Suprapubic skin (tissue), 4 donors: ENCODE results near the gene LPP. TPM values are rescaled to one million over a fixed set of nuclear protein-coding genes. Genes with fewer than 3 reads are reported as not detected.

Experiments used
- DNase-seq, 2 donors: peaks; one replicate each; pipeline ENCODE4 v3.0.0-alpha.2; 2019; ENCODE audit warnings: low spot score in 2 of 2
- H3K27ac ChIP-seq: fragments of 200-600 bp; sonication (generic); one replicate; pipeline ENCODE4 v1.5.1; 2019
- H3K27me3 ChIP-seq: fragments of 200-600 bp; sonication (generic); one replicate; pipeline ENCODE4 v1.5.1; 2019
- H3K36me3 ChIP-seq: fragments of 200-600 bp; sonication (generic); one replicate; pipeline ENCODE4 v1.5.1; 2019
- H3K4me1 ChIP-seq: fragments of 200-600 bp; sonication (generic); one replicate; pipeline ENCODE4 v1.5.1; 2019
- H3K4me3 ChIP-seq: fragments of 200-600 bp; sonication (generic); one replicate; pipeline ENCODE4 v1.5.1; 2019; ENCODE audit warnings: mild to moderate bottlenecking
- H3K9me3 ChIP-seq: fragments of 200-600 bp; sonication (generic); one replicate; pipeline ENCODE4 v1.5.1; 2019
- EP300 ChIP-seq: sonication (generic); formaldehyde crosslinking; IDR thresholded peaks from one replicate; pipeline ENCODE4 v1.6.1; 2017; ENCODE audit warnings: antibody characterized with exemption
- POLR2A ChIP-seq, 2 donors: fragments of 450-650 bp; IDR thresholded peaks; one replicate each; pipeline ENCODE4 v1.6.1; 2017; ENCODE audit warnings: antibody characterized with exemption in 2 of 2, mild to moderate bottlenecking in 2 of 2, moderate library complexity in 2 of 2
- POLR2AphosphoS5 ChIP-seq, 3 donors: sonication (generic); formaldehyde crosslinking; IDR thresholded peaks; one replicate each; pipeline ENCODE4 v1.6.1; 2017; ENCODE audit warnings: antibody characterized with exemption in 3 of 3
- WGBS: methylation state at CpG from one replicate; pipeline ENCODE4 v1.1.5; 2018; 5-methylcytosine and 5-hydroxymethylcytosine counted together
- total RNA-seq, 4 donors: library from RNA; depleted of rRNA; stranded (reverse); fragments of >200 nt; gene quantifications; one replicate each; pipeline ENCODE4 v1.1.0, GENCODE V29; 2016
- TF ChIP-seq, protein P1 (sequence below), 2 donors: fragments of 200-600 bp in 1 of 2; fragments of 450-650 bp in 1 of 2; sonication (generic) in 1 of 2; IDR thresholded peaks; one replicate each; pipeline ENCODE4 v1.5.1; 2016 to 2019; ENCODE audit warnings: antibody characterized with exemption in 2 of 2, mild to moderate bottlenecking in 1 of 2, moderate library complexity in 1 of 2

Gene LPP
- total RNA-seq, 4 donors from 2014 or later, result 56.8 to 127 (median 84.2) TPM

DNA sequence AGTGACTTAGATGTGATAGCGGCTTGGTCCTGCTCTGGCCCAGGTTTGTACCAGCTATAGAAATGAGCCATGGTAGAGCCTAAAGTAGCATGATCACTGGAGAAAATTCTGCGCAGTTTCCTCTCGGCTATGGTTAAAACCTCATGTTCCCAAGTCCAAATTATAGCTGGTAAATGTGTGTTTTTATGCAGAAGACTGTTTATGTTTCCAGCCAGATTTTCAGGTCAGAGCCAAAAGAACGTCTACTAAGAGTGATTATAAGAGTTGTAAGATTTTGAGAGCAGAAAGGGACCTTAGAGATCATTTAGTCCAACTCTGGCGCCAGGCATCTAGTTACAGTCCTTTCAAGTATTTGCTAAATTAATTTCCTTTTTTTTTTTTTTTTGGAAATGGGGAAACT is 333.7 kb downstream of the LPP start:
- TF ChIP-seq POLR2A (IDR thresholded peaks at IDR 0.05) (no peak), POLR2AphosphoS5 (IDR thresholded peaks at IDR 0.05) (no peak), EP300 (no peak)
- TF ChIP-seq, protein P1, sequence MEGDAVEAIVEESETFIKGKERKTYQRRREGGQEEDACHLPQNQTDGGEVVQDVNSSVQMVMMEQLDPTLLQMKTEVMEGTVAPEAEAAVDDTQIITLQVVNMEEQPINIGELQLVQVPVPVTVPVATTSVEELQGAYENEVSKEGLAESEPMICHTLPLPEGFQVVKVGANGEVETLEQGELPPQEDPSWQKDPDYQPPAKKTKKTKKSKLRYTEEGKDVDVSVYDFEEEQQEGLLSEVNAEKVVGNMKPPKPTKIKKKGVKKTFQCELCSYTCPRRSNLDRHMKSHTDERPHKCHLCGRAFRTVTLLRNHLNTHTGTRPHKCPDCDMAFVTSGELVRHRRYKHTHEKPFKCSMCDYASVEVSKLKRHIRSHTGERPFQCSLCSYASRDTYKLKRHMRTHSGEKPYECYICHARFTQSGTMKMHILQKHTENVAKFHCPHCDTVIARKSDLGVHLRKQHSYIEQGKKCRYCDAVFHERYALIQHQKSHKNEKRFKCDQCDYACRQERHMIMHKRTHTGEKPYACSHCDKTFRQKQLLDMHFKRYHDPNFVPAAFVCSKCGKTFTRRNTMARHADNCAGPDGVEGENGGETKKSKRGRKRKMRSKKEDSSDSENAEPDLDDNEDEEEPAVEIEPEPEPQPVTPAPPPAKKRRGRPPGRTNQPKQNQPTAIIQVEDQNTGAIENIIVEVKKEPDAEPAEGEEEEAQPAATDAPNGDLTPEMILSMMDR (IDR thresholded peaks at IDR 0.05), result no peak
- Histone ChIP-seq H3K9me3 (no peaks in the 10 kb centered on the region), H3K4me3 (no peak overlapping the region), H3K27ac (no peak overlapping the region), H3K36me3 (peaks cover 18% of the 10 kb centered on the region), H3K4me1 (no peaks in the 10 kb centered on the region), H3K27me3 (no peaks in the 10 kb centered on the region)
- WGBS, result 91% methylated on average over 5 of the region's 5 CpGs
- DNase-seq, result no peak

DNA sequence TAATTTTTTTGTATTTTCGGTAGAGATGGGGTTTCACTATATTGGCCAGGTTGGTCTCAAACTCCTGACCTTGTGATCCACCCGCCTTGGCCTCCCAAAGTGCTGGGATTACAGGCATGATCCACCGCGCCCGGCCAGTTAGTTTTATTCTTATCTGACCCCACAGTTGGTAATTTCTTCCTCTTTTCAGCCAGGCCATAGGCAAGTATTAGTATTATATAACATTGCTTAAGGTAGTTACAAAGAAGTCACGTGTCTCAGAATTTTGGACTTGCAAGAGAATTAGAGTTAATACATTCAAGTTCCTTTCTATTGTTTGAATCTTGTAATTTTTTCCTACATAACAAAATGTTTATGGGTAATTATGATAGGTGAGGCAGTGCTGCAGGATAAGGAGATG is 334.8 kb downstream of the LPP start:
- no peak overlapping the region for H3K4me3 ChIP-seq
- 97% methylated on average over 6 of the region's 6 CpGs for WGBS
- H3K36me3 ChIP-seq, result peaks cover 18% of the 10 kb centered on the region
- H3K9me3 ChIP-seq, result no peaks in the 10 kb centered on the region
- TF ChIP-seq POLR2A (IDR thresholded peaks at IDR 0.05) (no peak), EP300 (no peak), POLR2AphosphoS5 (IDR thresholded peaks at IDR 0.05) (no peak)
- TF ChIP-seq, protein P1 (IDR thresholded peaks at IDR 0.05), result no peak
- H3K4me1 ChIP-seq, result no peaks in the 10 kb centered on the region
- no peaks in the 10 kb centered on the region for H3K27me3 ChIP-seq
- H3K27ac ChIP-seq, result no peak overlapping the region
- DNase-seq, result no peak

DNA sequence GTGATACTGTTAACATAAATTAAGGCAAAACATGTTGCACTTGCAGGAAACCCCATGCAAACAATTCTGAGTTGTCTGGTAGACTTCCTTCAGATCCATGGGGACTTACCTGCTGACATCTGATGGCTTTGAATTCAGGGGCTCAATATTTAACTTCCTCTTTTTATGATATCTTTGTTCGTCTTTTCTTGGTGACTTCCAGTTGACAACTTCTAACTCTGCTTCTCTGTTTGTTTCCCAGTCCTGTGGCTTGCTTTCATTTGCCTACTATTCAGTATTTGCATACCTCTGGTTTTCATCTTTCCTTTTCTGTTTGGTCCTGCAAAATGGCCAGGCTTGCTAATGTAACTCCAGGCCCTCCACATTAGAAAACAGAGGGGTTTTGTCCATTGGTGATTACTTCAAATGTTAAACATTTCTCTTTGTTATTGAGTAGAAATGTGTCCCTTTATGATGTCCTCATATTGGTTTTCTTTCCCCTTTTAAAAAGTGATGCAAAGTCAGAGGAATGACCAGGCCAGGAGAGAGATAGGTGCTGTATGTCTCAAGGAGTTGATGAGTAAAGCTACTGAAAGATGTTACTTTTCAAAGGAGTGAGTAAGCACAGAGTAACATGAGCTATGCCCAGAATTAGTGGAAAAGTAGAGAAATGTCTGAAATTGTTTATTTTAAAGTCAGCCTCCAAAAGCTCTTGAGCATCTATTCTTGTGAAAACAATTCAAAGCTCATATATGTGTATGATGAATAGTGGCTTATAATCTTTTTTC is 335.9 kb downstream of the LPP start:
- Histone ChIP-seq H3K4me3 (no peak overlapping the region), H3K27ac (no peak overlapping the region), H3K9me3 (no peaks in the 10 kb centered on the region), H3K4me1 (no peaks in the 10 kb centered on the region), H3K27me3 (no peaks in the 10 kb centered on the region), H3K36me3 (peaks cover 14% of the 10 kb centered on the region)
- WGBS, result 94% methylated on average over 1 of the region's 1 CpG
- no peak for DNase-seq
- TF ChIP-seq POLR2AphosphoS5 (IDR thresholded peaks at IDR 0.05) (no peak), POLR2A (IDR thresholded peaks at IDR 0.05) (no peak), EP300 (no peak)
- TF ChIP-seq, protein P1 (IDR thresholded peaks at IDR 0.05), result no peak

DNA sequence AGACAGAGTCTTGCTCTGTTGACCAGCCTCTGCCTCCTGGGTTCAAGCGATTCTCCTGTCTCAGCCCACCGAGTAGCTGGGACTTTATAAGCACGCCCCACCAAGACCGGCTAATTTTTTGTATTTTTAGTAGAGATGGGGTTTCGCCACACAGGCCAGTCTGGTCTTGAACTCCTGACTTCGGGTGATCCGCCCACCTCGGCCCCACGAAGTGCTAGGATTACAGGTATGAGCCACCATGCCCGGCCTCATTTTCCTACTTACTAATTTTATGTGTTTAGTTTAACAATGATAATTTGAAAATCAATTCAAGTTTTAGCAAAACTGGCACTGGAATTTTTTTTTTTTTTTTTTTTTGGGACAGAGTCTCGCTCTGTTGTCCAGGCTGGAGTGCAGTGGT is 336.5 kb downstream of the LPP start:
- Histone ChIP-seq H3K27me3 (no peaks in the 10 kb centered on the region), H3K36me3 (peaks cover 9% of the 10 kb centered on the region), H3K27ac (no peak overlapping the region), H3K4me3 (no peak overlapping the region), H3K4me1 (no peaks in the 10 kb centered on the region), H3K9me3 (no peaks in the 10 kb centered on the region)
- DNase-seq, result no peak
- 98% methylated on average over 11 of the region's 11 CpGs for WGBS
- TF ChIP-seq POLR2A (IDR thresholded peaks at IDR 0.05), result no peak
- no peak for TF ChIP-seq EP300
- TF ChIP-seq POLR2AphosphoS5 (IDR thresholded peaks at IDR 0.05), result no peak
- TF ChIP-seq, protein P1 (IDR thresholded peaks at IDR 0.05), result no peak

DNA sequence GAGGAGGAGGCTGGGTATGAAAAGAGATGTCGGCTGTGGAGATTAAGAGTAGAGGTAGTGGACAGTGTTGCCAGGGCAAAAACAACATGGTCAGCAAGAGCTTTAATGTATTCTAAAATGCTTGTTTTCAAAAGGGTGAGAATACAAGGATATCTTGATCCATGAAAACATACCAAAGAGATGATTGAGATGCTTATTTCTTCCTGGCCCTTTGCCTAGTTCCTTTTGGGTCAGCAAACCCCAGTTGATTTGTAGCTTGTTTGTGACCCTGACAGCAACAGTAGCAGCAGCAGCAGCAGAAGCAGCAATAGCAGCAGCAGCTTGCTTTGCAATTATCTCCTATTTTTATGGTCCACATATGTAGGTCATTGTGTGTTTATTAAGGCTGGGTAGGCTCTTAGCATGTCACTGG is 337.3 kb downstream of the LPP start:
- Histone ChIP-seq H3K4me3 (no peak overlapping the region), H3K27me3 (no peaks in the 10 kb centered on the region), H3K4me1 (no peaks in the 10 kb centered on the region), H3K36me3 (peaks cover 8% of the 10 kb centered on the region), H3K27ac (no peak overlapping the region), H3K9me3 (no peaks in the 10 kb centered on the region)
- WGBS, result 75% methylated on average over 1 of the region's 1 CpG
- no peak for DNase-seq
- TF ChIP-seq EP300 (no peak), POLR2AphosphoS5 (IDR thresholded peaks at IDR 0.05) (no peak), POLR2A (IDR thresholded peaks at IDR 0.05) (no peak)
- TF ChIP-seq, protein P1 (IDR thresholded peaks at IDR 0.05), result no peak
